Fibroblast of upper back skin (primary cell): ENCODE data around the gene TSPAN17.
"Not testable (repeated sequence)": the region's sequence is repeated elsewhere in the genome, so short reads cannot be mapped to it uniquely, and the experiment has no call there.

ENCODE experiments used
- DNase-seq: peaks from one replicate; pipeline ENCODE4 v3.0.0-alpha.2; 2013

TSPAN17 gene

GRCh38 chr5:176687247-176687646 is 40.0 kb downstream of the TSPAN17 start:
- no peak for DNase-seq

DNA sequence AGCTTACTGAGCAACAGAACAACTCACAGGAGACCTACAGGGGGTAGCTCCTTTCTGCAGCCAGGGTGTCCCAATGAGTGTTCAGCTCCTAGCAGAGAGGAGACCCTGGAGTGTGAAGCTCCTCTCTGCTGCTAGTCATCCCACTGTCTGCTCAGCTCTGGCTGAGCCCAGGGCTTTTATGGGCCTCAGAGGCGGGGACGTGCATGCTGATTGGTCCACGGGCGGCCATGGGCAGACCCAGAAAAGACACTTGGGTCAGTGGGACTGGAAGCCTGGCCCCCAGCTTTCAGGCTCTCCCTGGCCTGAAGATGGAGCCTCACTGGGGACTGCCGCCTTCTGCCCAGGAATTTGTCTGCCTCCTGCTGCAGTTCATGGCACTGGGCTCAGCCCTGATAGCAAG is 40.6 kb downstream of the TSPAN17 start:
- DNase-seq = no peak

- DNase-seq = no peak
Measured at GRCh38 chr5:176690911-176691310, 43.6 kb downstream of the TSPAN17 start.

GRCh38 chr5:176691524-176691923 is 44.2 kb downstream of the TSPAN17 start:
- no peak for DNase-seq

GRCh38 chr5:176692326-176692725 is 45.0 kb downstream of the TSPAN17 start:
- no peak for DNase-seq

DNA sequence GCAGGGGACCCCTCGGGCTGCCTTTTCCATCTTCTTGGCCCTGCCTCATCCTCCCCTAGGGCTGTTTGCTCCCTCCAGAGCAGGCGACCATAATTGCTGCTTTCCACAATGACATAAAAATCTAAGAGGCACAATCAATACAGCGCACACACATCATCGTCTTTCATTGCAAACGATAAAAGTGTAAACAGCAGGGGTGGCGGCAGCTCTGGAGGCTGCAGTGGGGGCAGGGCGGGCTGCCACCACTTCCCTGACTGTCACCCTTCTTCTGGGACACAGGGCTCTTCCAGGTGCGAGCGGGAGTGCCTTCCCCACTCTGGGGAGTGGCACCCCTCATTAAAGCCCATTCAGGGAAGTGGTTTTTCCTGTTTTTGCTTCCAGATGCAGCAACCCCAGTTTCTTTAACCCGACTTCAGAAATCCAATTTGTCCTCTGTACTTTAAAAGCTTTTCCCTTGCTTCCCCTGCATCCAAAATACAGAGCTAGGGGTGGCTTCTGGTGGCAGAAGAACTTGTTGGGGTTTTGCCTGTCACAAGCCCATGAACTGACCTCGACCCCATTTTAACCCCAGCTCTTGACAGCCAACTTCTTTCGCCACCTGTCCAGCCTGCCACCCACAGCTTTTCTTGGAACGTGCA is 45.7 kb downstream of the TSPAN17 start:
- DNase-seq = no peak

GRCh38 chr5:176693477-176693851 is 46.2 kb downstream of the TSPAN17 start:
- no peak for DNase-seq

- DNase-seq = no peak
Measured at GRCh38 chr5:176694146-176694545, 46.9 kb downstream of the TSPAN17 start.

DNA sequence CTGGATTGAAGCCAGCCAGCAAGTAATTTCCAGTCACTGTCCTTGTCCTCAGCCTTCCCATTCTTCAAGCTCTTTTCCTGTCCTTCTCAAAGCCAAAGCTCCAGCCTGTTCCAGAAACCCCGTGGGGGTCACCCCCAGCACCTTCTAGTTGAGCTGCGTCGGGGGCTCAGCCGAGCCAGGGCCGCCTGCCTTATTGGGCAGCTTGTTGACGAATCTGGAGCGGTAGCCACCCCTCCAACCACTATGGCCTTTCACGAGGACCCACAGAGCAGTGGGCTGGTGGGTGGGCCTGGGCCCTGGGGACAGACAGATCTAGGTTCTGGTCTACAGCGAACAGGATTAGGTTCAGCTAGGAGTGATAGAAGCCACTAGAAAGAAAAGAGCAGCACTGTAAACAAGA is 47.3 kb downstream of the TSPAN17 start:
- DNase-seq = no peak

- DNase-seq = no peak
Measured at GRCh38 chr5:176695073-176695472, 47.8 kb downstream of the TSPAN17 start.

- DNase-seq = no peak
Measured at GRCh38 chr5:176697267-176697933, 50.1 kb downstream of the TSPAN17 start.

GRCh38 chr5:176697934-176698538 is 50.8 kb downstream of the TSPAN17 start:
- no peak for DNase-seq

GRCh38 chr5:176699446-176699845 is 52.2 kb downstream of the TSPAN17 start:
- DNase-seq = not testable (repeated sequence)

GRCh38 chr5:176700239-176700847 is 53.1 kb downstream of the TSPAN17 start:
- DNase-seq = no peak

DNA sequence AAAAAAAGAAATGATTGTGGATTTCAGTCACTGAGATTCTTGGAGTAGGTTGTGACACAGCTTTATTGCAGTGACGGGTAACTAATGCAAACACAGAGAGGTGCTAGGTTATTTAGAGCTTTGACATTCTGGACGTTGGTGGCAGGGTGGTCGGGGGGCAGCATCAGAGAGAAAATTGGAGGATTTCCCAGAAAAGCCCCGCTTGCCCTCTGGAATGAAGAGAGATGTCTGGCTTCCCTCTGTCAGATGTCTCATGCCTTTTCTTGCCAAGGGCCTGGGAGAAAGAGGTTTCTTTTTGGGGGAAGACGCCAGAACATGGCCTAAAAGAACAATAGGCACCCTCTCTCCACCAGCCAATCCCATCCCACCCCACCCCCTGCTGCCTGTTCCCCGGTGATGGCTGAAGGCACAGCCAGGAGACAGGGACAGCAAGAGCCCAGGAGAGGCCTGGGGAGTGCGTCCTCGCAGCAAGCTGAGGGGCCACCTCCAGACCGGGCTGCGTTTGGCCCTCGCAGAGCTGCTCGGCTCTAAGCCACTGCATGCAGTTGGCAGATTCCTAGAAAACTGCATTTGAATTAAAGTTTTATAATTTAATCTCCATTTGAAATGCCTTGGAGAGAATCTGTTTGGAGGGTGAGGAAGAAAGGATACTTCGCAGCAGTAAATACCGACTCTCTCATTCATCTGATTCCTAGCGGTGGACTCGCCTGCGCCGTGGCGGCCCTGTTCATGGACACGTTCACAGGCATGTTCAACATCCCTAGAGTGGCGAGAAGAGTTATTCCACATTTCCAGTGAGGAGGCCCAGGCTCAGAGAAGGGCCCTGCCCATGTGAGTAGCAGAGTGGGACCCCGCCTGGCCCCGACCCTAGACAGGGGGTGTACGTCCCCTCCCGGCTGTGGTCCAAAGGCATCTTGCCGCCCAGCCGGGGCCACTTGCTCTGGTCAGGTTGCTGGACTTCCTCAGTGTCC is 55.7 kb downstream of the TSPAN17 start:
- no peak for DNase-seq

- no peak for DNase-seq
Measured at GRCh38 chr5:176703857-176704256, 56.6 kb downstream of the TSPAN17 start.

DNA sequence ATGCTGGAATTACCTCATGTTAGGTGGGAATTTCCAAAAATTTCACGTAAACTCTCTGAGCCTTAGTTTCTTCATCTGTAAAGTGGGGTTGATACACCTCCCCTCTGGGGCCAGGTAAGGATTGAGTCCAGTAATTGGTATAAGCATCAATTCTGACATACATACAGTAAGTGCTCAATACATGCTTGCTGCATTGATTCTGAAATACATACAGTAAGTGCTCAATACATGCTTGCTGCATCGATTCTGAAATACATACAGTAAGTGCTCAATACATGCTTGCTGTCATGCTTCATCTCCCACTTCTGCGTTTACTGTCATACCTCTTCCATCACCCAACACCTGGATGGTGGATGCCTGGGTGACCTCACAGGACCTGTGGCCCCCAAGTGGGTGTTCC is 57.1 kb downstream of the TSPAN17 start:
- no peak for DNase-seq

DNA sequence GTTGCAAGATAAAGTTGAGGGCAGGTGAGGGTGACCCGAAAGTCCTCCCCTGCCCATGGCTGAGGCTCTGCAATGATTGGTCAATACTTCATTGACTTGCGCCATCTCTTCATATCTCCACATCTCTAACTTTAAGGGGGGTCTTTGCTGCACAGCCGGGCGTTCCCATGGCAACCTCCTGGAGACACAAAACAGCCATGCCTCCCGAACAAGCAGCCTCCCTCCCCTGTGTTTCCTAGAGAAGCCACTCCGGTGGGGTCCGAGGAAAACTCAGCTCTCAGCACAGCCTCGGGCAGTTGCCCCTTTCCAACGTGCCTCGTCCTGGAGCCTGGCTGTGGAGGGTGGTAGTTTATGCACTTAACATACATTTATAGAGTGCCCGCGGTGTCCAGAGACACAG is 57.5 kb downstream of the TSPAN17 start:
- no peak for DNase-seq
